IPS DF 4.7 (cell line): ENCODE data around the gene ZCCHC24.

Experiments
- DNase-seq: peaks from one replicate; pipeline ENCODE4 v3.0.0-alpha.2; 2013; ENCODE audit warnings: low spot score; ENCODE audit errors: extremely low read depth

Gene ZCCHC24

DNA sequence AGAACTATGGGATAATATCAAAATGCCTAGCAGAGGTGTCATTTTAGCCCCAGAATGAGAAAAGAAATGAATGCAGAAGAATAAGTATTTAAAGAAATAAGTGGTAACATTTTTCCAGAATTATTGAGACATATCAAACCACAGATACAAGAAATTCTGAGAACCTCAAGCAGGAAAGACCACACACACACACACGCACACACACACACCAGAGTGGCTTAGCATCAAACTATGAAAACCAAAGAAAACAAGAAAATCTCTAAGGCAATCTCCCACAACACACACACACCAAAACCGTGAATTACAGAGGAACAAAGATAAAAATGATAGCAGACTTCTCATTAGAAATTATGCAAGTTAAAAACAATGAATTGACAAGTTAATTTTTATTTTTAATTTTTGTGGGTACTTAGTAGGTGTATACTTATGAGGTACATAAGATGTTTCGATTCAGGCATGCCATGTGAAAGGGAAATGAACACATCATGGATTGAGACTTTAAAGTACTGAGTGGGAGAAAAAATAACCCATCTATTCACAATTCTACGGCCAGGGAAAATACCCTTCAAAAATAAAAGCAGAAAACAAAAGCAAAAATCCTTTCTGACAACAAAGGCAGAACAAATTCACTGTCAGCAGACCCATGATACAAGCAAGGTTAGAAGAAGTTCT is 83.6 kb downstream of the ZCCHC24 start:
- DNase-seq = no peak

GRCh38 chr10:79360499-79361342 is 84.7 kb downstream of the ZCCHC24 start:
- no peak for DNase-seq

- DNase-seq = no peak
These were observed 85.5 kb downstream of the ZCCHC24 start for GRCh38 chr10:79359816-79360498.

- DNase-seq = no peak
These were observed 86.6 kb downstream of the ZCCHC24 start for GRCh38 chr10:79358811-79359210.

GRCh38 chr10:79357180-79357579 is 88.2 kb downstream of the ZCCHC24 start:
- no peak for DNase-seq

DNA sequence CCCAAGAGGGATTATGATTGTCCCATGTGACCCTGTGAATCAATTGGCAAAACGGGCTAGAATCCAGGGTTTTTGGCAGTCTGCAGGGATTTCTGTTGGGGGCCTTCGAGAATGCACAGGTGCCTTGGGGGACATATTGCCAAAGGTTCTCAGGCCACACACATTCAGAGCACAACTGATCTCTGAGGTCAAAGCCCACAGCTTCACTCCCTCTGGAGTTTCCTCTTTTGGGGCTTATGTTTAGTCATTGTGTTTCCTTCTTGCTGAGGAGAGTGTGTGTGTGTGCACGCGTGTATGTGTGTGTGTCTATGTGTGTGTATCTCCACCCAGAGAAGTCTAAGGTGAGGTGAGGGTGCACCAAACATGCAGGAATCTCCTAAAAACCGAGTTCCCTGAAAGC is 89.3 kb downstream of the ZCCHC24 start:
- no peak for DNase-seq

GRCh38 chr10:79355420-79356017 is 89.9 kb downstream of the ZCCHC24 start:
- DNase-seq = no peak

DNA sequence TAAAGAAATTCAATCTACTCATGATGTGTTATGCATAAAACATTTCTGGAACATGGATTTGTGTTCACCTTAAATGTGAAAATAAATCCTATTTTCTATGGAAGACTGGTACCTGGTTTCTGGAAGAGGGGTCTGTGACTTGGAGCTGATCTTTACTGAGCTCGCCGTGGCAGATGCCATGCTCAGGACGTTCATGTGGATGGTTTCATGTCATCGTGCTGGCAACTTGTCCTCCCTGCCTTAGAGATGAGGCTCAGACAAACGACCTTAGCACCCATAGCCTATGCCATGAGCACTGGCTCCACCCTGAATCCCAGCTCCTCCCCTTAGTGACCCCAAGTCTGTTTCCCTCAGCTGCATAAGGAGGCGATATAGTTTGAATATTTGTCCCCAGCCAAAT is 90.8 kb downstream of the ZCCHC24 start:
- no peak for DNase-seq

DNA sequence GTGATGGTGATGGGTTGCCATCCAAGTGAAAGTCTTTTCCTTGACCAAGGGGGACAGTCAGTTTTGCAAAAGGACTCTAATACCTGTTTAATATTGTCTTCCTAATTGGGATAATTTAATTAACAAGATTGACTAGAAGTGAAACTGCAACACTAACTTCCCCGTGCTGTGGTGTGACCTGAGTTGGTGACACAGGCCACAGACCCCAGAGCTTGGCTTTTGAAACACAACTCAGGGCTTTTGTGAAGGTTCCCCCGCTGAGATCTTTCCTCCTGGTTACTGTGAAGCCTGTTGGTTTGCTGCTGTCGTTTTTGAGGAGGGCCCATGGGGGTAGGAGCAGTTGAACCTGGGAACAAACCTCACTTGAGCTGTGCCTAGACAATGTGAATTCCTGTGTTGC is 91.3 kb downstream of the ZCCHC24 start:
- no peak for DNase-seq

- no peak for DNase-seq
These were observed 91.7 kb downstream of the ZCCHC24 start for GRCh38 chr10:79353726-79354125.

DNA sequence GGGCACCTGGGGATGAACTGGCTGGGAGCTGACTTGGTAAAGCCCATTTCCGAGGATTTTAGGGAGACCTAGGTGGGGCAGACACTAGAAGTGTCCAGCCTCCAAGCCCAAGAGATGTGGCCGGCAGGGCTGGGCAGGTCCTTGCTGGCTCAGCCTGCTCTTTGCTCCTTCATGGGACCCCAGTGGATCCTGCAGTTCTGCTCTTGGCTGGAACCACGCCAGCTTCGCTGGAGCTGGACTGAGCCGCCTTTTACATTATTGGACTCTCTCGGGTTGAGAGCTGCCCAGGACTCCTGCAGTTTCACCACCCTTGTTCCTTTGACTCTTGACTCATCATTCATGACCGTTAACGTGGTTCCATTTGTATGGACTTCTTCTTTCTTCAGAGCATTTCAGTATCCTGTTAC is 92.4 kb downstream of the ZCCHC24 start:
- DNase-seq = no peak

- no peak for DNase-seq
These were observed 93.2 kb downstream of the ZCCHC24 start for GRCh38 chr10:79352035-79352877.

DNA sequence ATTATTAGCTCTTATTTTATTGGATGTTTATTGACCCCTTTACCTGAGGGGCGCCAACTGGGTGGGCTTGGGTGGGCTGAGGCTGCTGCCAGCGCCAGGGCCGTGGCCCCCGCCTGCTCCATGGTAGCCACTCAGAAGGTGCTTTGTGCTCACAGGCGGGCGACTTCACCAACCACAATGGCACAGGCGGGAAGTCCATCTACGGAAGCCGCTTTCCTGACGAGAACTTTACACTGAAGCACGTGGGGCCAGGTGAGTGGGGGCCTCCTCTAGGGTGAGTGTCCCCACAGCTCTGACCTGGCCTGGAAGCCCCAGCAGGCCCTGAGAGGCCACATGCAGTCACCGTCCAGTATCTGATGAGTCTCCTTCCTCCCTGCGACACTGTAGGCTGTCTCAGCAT is 94.1 kb downstream of the ZCCHC24 start:
- DNase-seq = no peak

DNA sequence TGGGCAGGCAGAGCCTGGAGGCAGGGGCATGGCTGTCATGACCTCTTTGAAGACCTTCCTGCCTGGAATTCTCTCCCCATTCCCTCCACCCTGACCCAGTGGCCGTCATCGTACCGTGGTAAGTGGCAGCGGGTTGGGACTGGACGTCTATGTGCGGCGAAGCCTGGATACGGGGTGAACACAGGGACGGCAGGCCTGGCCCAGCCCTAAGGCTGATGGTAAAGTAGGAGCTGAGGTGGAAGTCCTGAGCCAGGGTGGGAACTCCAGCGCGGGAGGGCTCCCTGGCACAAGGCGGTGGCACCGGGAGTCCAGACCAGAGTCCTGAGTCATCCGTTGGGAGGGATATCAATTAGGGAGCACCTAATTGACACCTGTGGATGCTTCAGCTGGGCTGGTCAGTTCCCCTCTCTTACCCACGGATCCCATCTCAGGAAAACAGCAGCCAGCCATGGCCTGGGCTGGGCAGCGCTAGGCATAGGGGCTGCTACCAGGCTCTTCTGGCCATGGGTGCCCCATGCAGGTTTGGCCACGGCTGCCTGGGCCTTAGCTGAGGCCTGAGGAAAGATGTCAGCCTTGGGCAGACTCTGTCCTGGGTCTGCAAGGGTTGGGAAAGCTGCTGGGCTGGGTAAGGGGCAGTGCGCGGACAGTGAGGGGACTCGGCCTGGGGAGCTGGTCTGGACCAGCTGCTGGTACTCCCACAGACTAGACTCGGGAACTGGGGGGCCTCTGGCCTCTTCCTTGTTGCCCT is 94.8 kb downstream of the ZCCHC24 start:
- DNase-seq = no peak

DNA sequence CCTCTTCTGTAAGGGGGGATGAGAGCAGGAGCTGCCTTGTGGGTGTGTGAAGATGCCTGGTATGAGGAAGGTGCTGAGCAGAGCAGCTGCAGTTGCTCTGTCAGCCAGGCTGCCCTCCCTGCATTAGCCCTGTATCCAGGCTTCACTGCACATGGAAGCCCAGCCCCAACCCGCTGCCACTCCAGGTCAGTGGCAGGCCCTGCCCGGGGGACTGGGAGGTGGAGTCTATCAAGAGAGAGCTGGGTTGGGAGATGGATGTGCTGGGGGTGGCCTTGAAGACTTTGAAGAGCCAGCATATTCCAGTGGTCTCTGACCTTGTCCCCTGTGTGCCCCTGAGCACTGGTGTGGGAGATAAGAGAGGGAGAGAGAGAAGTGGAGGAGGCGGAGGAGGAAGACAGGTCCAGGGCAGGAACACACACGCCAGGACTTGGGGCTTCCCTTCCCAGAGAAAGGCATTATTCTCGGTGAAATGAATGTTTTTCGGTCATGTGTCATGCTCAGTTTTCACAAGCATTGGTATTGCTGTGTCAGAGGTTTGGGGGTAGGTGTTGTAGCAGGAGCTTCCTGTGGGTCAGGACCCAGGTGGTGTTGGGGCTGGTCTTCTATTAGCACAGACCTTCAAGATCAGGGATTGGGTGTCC is 95.5 kb downstream of the ZCCHC24 start:
- DNase-seq = no peak

GRCh38 chr10:79349072-79349491 is 96.3 kb downstream of the ZCCHC24 start:
- no peak for DNase-seq

DNA sequence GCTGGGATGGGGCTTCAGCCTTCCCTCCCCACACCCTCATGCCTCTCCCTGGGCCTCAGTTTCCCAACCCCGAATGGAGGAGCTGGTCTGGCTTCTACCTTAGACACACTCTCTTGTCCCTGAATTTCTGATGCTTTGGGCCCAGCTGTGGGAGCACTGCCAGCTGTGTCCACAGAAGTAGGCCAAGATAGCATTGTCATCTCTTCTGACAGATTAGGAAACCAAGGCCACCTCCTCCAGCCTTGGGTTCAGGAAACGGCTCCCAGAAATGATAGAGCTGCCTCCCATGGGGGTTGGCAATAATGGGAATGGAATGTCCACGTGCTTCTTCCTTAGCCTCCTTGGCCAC is 96.8 kb downstream of the ZCCHC24 start:
- no peak for DNase-seq

DNA sequence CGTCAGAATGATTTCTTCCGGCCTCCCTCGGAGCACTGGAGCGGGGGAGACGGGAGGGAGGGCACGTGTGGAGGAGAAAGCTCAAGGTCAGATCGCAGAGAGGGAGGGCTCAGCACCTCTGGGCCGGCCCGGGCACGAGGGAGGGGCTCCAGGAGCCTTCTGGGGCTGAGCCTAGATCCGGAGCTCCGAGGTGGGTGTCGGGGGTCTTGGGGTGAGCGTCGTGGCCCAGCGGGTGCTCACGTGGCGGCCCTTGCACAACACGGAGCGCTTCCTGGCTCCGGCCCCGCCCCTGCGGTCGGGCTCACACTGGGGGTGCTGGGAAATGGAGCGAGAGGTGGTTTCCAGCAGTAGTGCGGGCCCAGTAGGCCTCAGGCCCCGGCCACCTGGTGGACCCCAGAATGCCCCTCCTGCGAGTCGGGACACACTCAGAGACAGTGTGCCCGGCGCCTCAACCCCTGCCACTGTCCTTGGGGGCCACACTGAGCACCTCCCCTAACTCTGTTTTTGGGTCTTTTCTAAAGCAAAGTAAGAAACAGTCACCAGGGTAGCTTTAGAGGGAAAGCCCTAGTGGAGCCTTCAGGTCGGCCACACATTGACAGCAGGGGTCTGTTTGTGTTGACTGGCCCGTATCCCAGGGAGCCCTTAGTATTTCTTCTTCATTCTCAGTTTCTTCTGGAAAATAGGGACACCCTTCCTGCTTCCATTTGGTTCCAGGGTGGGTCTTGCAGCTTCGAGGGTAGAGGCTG is 97.4 kb downstream of the ZCCHC24 start:
- DNase-seq = no peak

DNA sequence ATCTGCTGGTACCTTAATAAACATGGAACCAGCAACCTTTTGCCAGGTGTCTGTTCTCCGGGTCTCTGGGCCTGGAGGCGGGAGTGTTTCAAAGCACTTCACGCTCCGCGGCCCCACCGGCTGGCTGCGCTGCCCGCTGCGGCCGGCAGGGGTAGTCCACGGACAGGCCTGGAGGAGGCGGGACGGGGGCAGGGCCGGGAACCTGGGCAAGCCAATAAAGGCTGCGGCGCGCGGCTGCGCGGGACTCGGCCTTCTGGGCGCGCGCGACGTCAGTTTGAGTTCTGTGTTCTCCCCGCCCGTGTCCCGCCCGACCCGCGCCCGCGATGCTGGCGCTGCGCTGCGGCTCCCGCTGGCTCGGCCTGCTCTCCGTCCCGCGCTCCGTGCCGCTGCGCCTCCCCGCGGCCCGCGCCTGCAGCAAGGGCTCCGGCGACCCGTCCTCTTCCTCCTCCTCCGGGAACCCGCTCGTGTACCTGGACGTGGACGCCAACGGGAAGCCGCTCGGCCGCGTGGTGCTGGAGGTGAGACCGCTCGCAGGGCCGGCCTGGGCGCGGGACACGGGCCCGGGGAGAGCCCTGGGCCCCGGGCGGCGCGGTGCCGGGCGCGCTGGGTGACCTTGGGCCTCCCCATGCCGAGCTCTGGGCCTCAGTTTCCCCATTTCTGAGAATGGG is 98.1 kb downstream of the ZCCHC24 start, which contains the start of gene PPIF:
Gene PPIF, plus strand, starts transcription at position 244 of the 668 bp plus-strand sequence. Its CDS starts 80 bp downstream, at position 324.
- DNase-seq = no peak
